H1 (cell line): Measurements from ENCODE around the gene PLPPR1. TPM values are rescaled to one million over a fixed set of nuclear protein-coding genes. Genes with fewer than 3 reads are reported as not detected.

ENCODE experiments used
- CTCF ChIA-PET: fragments of 300-600 bp; sonication (Branson Sonifier 250); formaldehyde crosslinking; loops from one replicate; lab custom pipeline; 2021; ENCODE audit not compliant: partially characterized antibody; lab: Charles Lee
- POLR2A ChIA-PET: fragments of 300-600 bp; sonication (Branson Sonifier 250); formaldehyde crosslinking; loops from one replicate; lab custom pipeline; 2021; ENCODE audit warnings: inconsistent platforms; ENCODE audit not compliant: partially characterized antibody; lab: Charles Lee
- DNase-seq, 2 experiments: peaks; one replicate each; pipeline versions ENCODE4 v3.0.0 to v3.0.0-alpha.2; 2010 to 2022; ENCODE audit warnings: low spot score in 2 of 2, low read depth in 1 of 2, mixed read lengths in 1 of 2
- FAIRE-seq: peaks from 2 replicates; lab custom pipeline; 2011; peaks lifted over from hg19 to GRCh38; lab: Jason Lieb, UNC
- H2AFZ ChIP-seq: 2 replicates; pipeline ENCODE4 v1.8.1; 2012; ENCODE audit warnings: low read length, inconsistent platforms
- H2AK5ac ChIP-seq: 2 replicates; pipeline ENCODE4 v1.6.1; 2013; ENCODE audit warnings: low read depth, low read length
- H2BK120ac ChIP-seq: replicated peaks from 2 replicates; pipeline ENCODE3; 2013; ENCODE audit warnings: low read depth, low read length, inconsistent platforms
- H2BK12ac ChIP-seq: 2 replicates; pipeline ENCODE4 v1.6.1; 2013; ENCODE audit warnings: low read depth, low read length
- H2BK15ac ChIP-seq: 2 replicates; pipeline ENCODE4 v1.6.1; 2013; ENCODE audit warnings: low read length
- H2BK20ac ChIP-seq: 2 replicates; pipeline ENCODE4 v1.6.1; 2013; ENCODE audit warnings: low read length
- H2BK5ac ChIP-seq: 2 replicates; pipeline ENCODE4 v1.6.1; 2013; ENCODE audit warnings: low read depth, low read length
- H3K14ac ChIP-seq: 2 replicates; pipeline ENCODE4 v1.6.1; 2013; ENCODE audit warnings: inconsistent platforms; ENCODE audit not compliant: insufficient read length
- H3K18ac ChIP-seq: 2 replicates; pipeline ENCODE4 v1.6.1; 2013; ENCODE audit warnings: low read length; ENCODE audit errors: extremely low read depth
- H3K23ac ChIP-seq: 2 replicates; pipeline ENCODE4 v1.6.1; 2013; ENCODE audit warnings: inconsistent platforms; ENCODE audit not compliant: insufficient read length
- H3K23me2 ChIP-seq: 2 replicates; pipeline ENCODE4 v1.6.1; 2013; ENCODE audit warnings: low read depth, low read length
- H3K27ac ChIP-seq: 2 replicates; pipeline ENCODE4 v1.6.1; 2011; ENCODE audit warnings: low read depth, low read length, inconsistent platforms
- H3K27me3 ChIP-seq, 4 experiments: replicated peaks in 1 of 4; 1 replicate in 1 of 4; 2 replicates in 3 of 4; pipeline versions ENCODE4 v1.6.1 to v1.8.1; 2011 to 2013; ENCODE audit warnings: low read length in 3 of 4, mild to moderate bottlenecking in 3 of 4, inconsistent platforms in 2 of 4, mixed read lengths in 2 of 4, moderate library complexity in 1 of 4; ENCODE audit not compliant: control insufficient read depth in 3 of 4, insufficient read depth in 3 of 4; ENCODE audit errors: extremely low read depth in 1 of 4
- H3K36me3 ChIP-seq, 4 experiments: 2 replicates each; pipeline versions ENCODE4 v1.6.1 to v1.8.1; 2011 to 2013; ENCODE audit warnings: mild to moderate bottlenecking in 4 of 4, low read length in 3 of 4, moderate library complexity in 2 of 4, control low read depth in 1 of 4, inconsistent platforms in 1 of 4; ENCODE audit not compliant: insufficient read depth in 4 of 4, control insufficient read depth in 2 of 4
- H3K4ac ChIP-seq: replicated peaks from 2 replicates; pipeline ENCODE3; 2013; ENCODE audit warnings: low read length, low read depth, mixed read lengths, inconsistent platforms; ENCODE audit not compliant: insufficient read length
- H3K4me1 ChIP-seq, 4 experiments: replicated peaks in 1 of 4; 1 replicate in 1 of 4; 2 replicates in 3 of 4; pipeline versions ENCODE4 v1.6.1 to v1.8.1; 2011 to 2013; ENCODE audit warnings: low read length in 3 of 4, inconsistent platforms in 2 of 4, mixed read lengths in 1 of 4; ENCODE audit not compliant: insufficient read depth in 4 of 4, control insufficient read depth in 3 of 4
- H3K4me2 ChIP-seq, 2 experiments: 2 replicates each; pipeline versions ENCODE4 v1.6.1 to v1.8.1; 2011 to 2013; ENCODE audit warnings: low read depth in 2 of 2, low read length in 2 of 2, control low read depth in 1 of 2, inconsistent platforms in 1 of 2, mild to moderate bottlenecking in 1 of 2; ENCODE audit not compliant: insufficient read depth in 1 of 2
- H3K4me3 ChIP-seq, 4 experiments: fragments of 200-600, 300-600 bp in 1 of 4; sonication (generic), shearing (Covaris generic), sonication (Bioruptor Twin) in 1 of 4; 2 replicates each; pipeline versions ENCODE4 v1.5.1 to v1.8.1; 2011 to 2016; ENCODE audit warnings: low read length in 4 of 4, low read depth in 3 of 4, control low read depth in 2 of 4, inconsistent platforms in 2 of 4, mild to moderate bottlenecking in 2 of 4, mixed read lengths in 1 of 4, moderate library complexity in 1 of 4; ENCODE audit not compliant: insufficient read depth in 2 of 4; ENCODE audit errors: extremely low read depth in 1 of 4
- H3K56ac ChIP-seq: replicated peaks from 2 replicates; pipeline ENCODE3; 2013; ENCODE audit warnings: low read depth, mild to moderate bottlenecking, mixed read lengths, low read length, inconsistent platforms; ENCODE audit not compliant: insufficient read length
- H3K79me1 ChIP-seq: 2 replicates; pipeline ENCODE4 v1.6.1; 2013; ENCODE audit warnings: low read depth, low read length, control low read depth
- H3K79me2 ChIP-seq, 2 experiments: 2 replicates each; pipeline versions ENCODE4 v1.6.1 to v1.8.1; 2012 to 2013; ENCODE audit warnings: low read length in 2 of 2, mild to moderate bottlenecking in 2 of 2, inconsistent platforms in 1 of 2; ENCODE audit not compliant: insufficient read depth in 2 of 2, control insufficient read depth in 1 of 2
- H3K9ac ChIP-seq, 4 experiments: replicated peaks in 1 of 4; 1 replicate in 1 of 4; 2 replicates in 3 of 4; pipeline versions ENCODE4 v1.6.1 to v1.8.1; 2011 to 2013; ENCODE audit warnings: low read depth in 3 of 4, low read length in 3 of 4, control low read depth in 2 of 4, mild to moderate bottlenecking in 2 of 4, moderate library complexity in 2 of 4, inconsistent platforms in 1 of 4; ENCODE audit errors: extremely low read depth in 1 of 4
- H3K9me3 ChIP-seq, 2 experiments: 2 replicates each; pipeline versions ENCODE4 v1.6.1 to v1.8.1; 2012 to 2013; ENCODE audit warnings: mild to moderate bottlenecking in 2 of 2, moderate library complexity in 2 of 2, control low read depth in 1 of 2, inconsistent platforms in 1 of 2, low read depth in 1 of 2, low read length in 1 of 2, mixed read lengths in 1 of 2; ENCODE audit not compliant: insufficient read depth in 2 of 2
- H4K20me1 ChIP-seq, 2 experiments: replicated peaks in 1 of 2; 2 replicates each; pipeline versions ENCODE3 to v1.8.1; 2011 to 2013; ENCODE audit warnings: inconsistent platforms in 2 of 2, low read length in 2 of 2, mild to moderate bottlenecking in 1 of 2; ENCODE audit not compliant: insufficient read depth in 2 of 2, control insufficient read depth in 1 of 2
- H4K5ac ChIP-seq: 2 replicates; pipeline ENCODE4 v1.6.1; 2013; ENCODE audit warnings: low read length, low read depth, mixed read lengths, inconsistent platforms; ENCODE audit not compliant: insufficient read length
- H4K8ac ChIP-seq: 2 replicates; pipeline ENCODE4 v1.8.0; 2013; ENCODE audit warnings: mild to moderate bottlenecking, moderate library complexity, low read length, inconsistent platforms; ENCODE audit not compliant: insufficient read depth; ENCODE audit errors: extremely low read depth
- H4K91ac ChIP-seq: replicated peaks from 2 replicates; pipeline ENCODE3; 2013; ENCODE audit warnings: low read length, mixed read lengths, inconsistent platforms; ENCODE audit not compliant: insufficient read length
- CREB1 ChIP-seq: IDR thresholded peaks from 2 replicates; pipeline ENCODE4 v1.6.1; 2012; ENCODE audit warnings: inconsistent platforms
- EGR1 ChIP-seq: IDR thresholded peaks from 2 replicates; pipeline ENCODE4 v1.6.1; 2011; ENCODE audit warnings: low read depth, low read length, borderline replicate concordance
- EZH2 ChIP-seq: fragments of 200-600 bp; sonication (generic); IDR thresholded peaks from 2 replicates; pipeline ENCODE4 v1.7.1; 2012; ENCODE audit warnings: low read depth, mild to moderate bottlenecking, moderate library complexity, low read length, inconsistent platforms; ENCODE audit not compliant: severe bottlenecking
- GTF2F1 ChIP-seq: IDR thresholded peaks from 2 replicates; pipeline ENCODE4 v1.6.1; 2012; ENCODE audit warnings: low read depth, low read length, improper control_type of control experiment, borderline replicate concordance
- HDAC2 ChIP-seq, 2 experiments: fragments of 300-600 bp in 1 of 2; sonication (generic) in 1 of 2; IDR thresholded peaks; 2 replicates each; pipeline ENCODE4 v1.6.1; 2011 to 2012; ENCODE audit warnings: low read depth in 2 of 2, low read length in 2 of 2, mild to moderate bottlenecking in 2 of 2, moderate library complexity in 2 of 2, borderline replicate concordance in 1 of 2, inconsistent platforms in 1 of 2
- JUN ChIP-seq: IDR thresholded peaks from 2 replicates; pipeline ENCODE4 v1.6.1; 2011; ENCODE audit warnings: low read depth, mild to moderate bottlenecking, improper control_type of control experiment, low read length
- SIRT6 ChIP-seq: IDR thresholded peaks from one replicate; pipeline ENCODE4 v1.7.1; 2012; ENCODE audit warnings: low read length, inconsistent platforms
- SRF ChIP-seq: IDR thresholded peaks from 2 replicates; pipeline ENCODE4 v1.6.1; 2011; ENCODE audit warnings: mild to moderate bottlenecking, low read depth, low read length, moderate library complexity
- TEAD4 ChIP-seq: IDR thresholded peaks from 2 replicates; pipeline ENCODE4 v1.6.1; 2012; ENCODE audit warnings: low read depth, low read length, inconsistent platforms, mixed read lengths
- ZNF274 ChIP-seq: IDR thresholded peaks from 2 replicates; pipeline ENCODE4 v1.7.0; 2012; ENCODE audit warnings: low read length, borderline replicate concordance; ENCODE audit errors: extremely low read depth
- polyA plus RNA-seq, 7 experiments: library from polyadenylated mRNA; depleted of rRNA in 3 of 7; stranded (reverse) in 5 of 7; unstranded in 2 of 7; fragments of >200 nt in 5 of 7; fragments of 200-250 nt in 2 of 7; gene quantifications; 1 replicate in 5 of 7; 2 replicates in 1 of 7; 4 replicates in 1 of 7; pipeline versions ENCODE4 v1.2.1 to v1.2.3, GENCODE V29; 2011 to 2013; ENCODE audit warnings: missing spikeins in 2 of 7, mixed read lengths in 2 of 7
- total RNA-seq: library from RNA; stranded (reverse); fragmentation: NEBNext Ultra II Directional; extraction: Animal tissue kit (Norgen Biotek cat#: 25700); gene quantifications from 2 replicates; pipeline ENCODE4 v1.2.1, GENCODE V29; 2021
- TF ChIP-seq, protein P1 (sequence below): IDR thresholded peaks from 2 replicates; pipeline ENCODE4 v1.6.1; 2011; ENCODE audit warnings: low read length, improper control_type of control experiment

PLPPR1 gene
- total and polyA plus RNA-seq, 2 of the 8 experiments (the other 6 are each of a cell fraction or from before 2014, with no cell fraction given), result 1.4 to 1.8 TPM

DNA sequence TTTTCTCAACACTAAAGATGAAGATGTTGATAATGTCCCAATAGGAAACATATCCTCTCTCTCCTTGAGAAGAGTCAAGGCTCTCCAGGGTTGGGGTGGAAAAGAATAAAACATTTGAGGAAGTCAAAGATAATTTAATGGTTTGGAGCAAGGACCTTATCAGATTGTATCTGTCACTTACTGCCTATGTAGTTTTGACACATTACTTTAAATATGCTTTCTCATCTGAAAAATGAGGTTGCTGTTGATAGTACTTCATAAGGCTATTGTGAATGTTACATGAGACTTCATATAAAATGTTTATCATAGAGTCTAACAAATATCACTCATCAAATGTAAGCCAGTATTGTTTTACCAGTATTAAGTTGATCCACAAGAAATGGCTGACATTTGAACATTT lies 307.6 kb downstream of the PLPPR1 start:
- Histone ChIP-seq H3K56ac (no peak overlapping the region), H3K36me3 (no peaks in the 10 kb centered on the region), H3K27ac (no peak overlapping the region), H4K20me1 (no peaks in the 10 kb centered on the region), H4K8ac (no peak overlapping the region), H3K18ac (no peak overlapping the region), H3K23me2 (no peaks in the 10 kb centered on the region), H4K91ac (no peak overlapping the region), H3K23ac (no peak overlapping the region), H2AK5ac (no peak overlapping the region), H3K79me1 (no peaks in the 10 kb centered on the region), H3K79me2 (no peaks in the 10 kb centered on the region), H2BK15ac (no peak overlapping the region), H3K27me3 (no peaks in the 10 kb centered on the region), H3K14ac (no peak overlapping the region), H2BK120ac (no peak overlapping the region), H2BK5ac (no peak overlapping the region), H2BK12ac (no peak overlapping the region), H3K4me3 (no peak overlapping the region), H3K9ac (no peak overlapping the region), H2BK20ac (no peak overlapping the region), H3K4ac (no peak overlapping the region), H2AFZ (no peak overlapping the region), H4K5ac (no peak overlapping the region), H3K4me1 (no peaks in the 10 kb centered on the region), H3K4me2 (no peak overlapping the region), H3K9me3 (no peaks in the 10 kb centered on the region)
- POLR2A ChIA-PET, result no interaction called here
- CTCF ChIA-PET, result interaction anchor here (1.2 kb wide), 2 partner anchors 215 to 217 kb away, joined by 3 read pairs; no protein-coding TSS in a partner anchor
- DNase-seq, result no peak
- no peak for FAIRE-seq
- no peak for TF ChIP-seq CREB1
- TF ChIP-seq TEAD4, result no peak
- TF ChIP-seq ZNF274, result no peak
- TF ChIP-seq, protein P1, sequence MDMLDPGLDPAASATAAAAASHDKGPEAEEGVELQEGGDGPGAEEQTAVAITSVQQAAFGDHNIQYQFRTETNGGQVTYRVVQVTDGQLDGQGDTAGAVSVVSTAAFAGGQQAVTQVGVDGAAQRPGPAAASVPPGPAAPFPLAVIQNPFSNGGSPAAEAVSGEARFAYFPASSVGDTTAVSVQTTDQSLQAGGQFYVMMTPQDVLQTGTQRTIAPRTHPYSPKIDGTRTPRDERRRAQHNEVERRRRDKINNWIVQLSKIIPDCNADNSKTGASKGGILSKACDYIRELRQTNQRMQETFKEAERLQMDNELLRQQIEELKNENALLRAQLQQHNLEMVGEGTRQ, result no peak
- TF ChIP-seq EZH2, result no peak
- no peak for TF ChIP-seq GTF2F1
- TF ChIP-seq HDAC2 (IDR thresholded peaks at IDR 0.05; ENCODE audit: borderline replicate concordance in 1 of 2, low read depth in 2 of 2, low read length in 2 of 2), result no peak
- TF ChIP-seq SIRT6, result no peak
- TF ChIP-seq JUN, result no peak
- no peak for TF ChIP-seq EGR1
- no peak for TF ChIP-seq SRF
